Astrocyte (in vitro differentiated cells and primary cell): ENCODE data around the gene CHRD. TPM values are rescaled to one million over a fixed set of nuclear protein-coding genes. Genes with fewer than 3 reads are reported as not detected.

Source experiments
- DNase-seq: peaks from one replicate; pipeline ENCODE4 v3.0.0-alpha.2; 2010; ENCODE audit warnings: low read depth
- FAIRE-seq: peaks from 2 replicates; lab custom pipeline; 2011; peaks lifted over from hg19 to GRCh38; lab: Jason Lieb, UNC
- H2AFZ ChIP-seq: 2 replicates; pipeline ENCODE4 v1.6.0; 2012; ENCODE audit warnings: low read depth, low read length, inconsistent platforms
- H3K27ac ChIP-seq: 2 replicates; pipeline ENCODE4 v1.5.1; 2011; ENCODE audit warnings: low read depth, low read length, inconsistent platforms
- H3K27me3 ChIP-seq: 2 replicates; pipeline ENCODE4 v1.6.0; 2011; ENCODE audit warnings: low read length, inconsistent platforms; ENCODE audit not compliant: insufficient read depth
- H3K36me3 ChIP-seq: 2 replicates; pipeline ENCODE4 v1.5.1; 2011; ENCODE audit warnings: low read length, inconsistent platforms; ENCODE audit not compliant: insufficient read depth
- H3K4me1 ChIP-seq: 2 replicates; pipeline ENCODE4 v1.5.1; 2011; ENCODE audit warnings: low read length, inconsistent platforms; ENCODE audit not compliant: insufficient read depth
- H3K4me2 ChIP-seq: 2 replicates; pipeline ENCODE4 v1.6.0; 2012; ENCODE audit warnings: low read length, inconsistent platforms
- H3K4me3 ChIP-seq: 2 replicates; pipeline ENCODE4 v1.5.1; 2011; ENCODE audit warnings: low read depth, mild to moderate bottlenecking, low read length, inconsistent platforms; ENCODE audit not compliant: insufficient read depth
- H3K79me2 ChIP-seq: 2 replicates; pipeline ENCODE4 v1.6.0; 2012; ENCODE audit warnings: mild to moderate bottlenecking, low read length, inconsistent platforms; ENCODE audit not compliant: insufficient read depth
- H3K9ac ChIP-seq: 2 replicates; pipeline ENCODE4 v1.6.0; 2012; ENCODE audit warnings: mild to moderate bottlenecking, low read length, inconsistent platforms
- H3K9me3 ChIP-seq: 2 replicates; pipeline ENCODE4 v1.5.1; 2012; ENCODE audit warnings: low read depth, mild to moderate bottlenecking, low read length, inconsistent platforms; ENCODE audit not compliant: insufficient read depth
- H4K20me1 ChIP-seq: 2 replicates; pipeline ENCODE4 v1.6.0; 2012; ENCODE audit warnings: low read length, inconsistent platforms; ENCODE audit not compliant: insufficient read depth
- H3K27ac Mint-ChIP-seq: one replicate; pipeline ENCODE4 v1.8.0; 2021; ENCODE audit warnings: mild to moderate bottlenecking, mixed read lengths; ENCODE audit not compliant: unreplicated experiment
- H3K27me3 Mint-ChIP-seq: one replicate; pipeline ENCODE4 v1.8.0; 2021; ENCODE audit warnings: low read depth, mixed read lengths; ENCODE audit not compliant: unreplicated experiment
- H3K36me3 Mint-ChIP-seq: one replicate; pipeline ENCODE4 v1.8.0; 2021; ENCODE audit warnings: low read depth, mixed read lengths; ENCODE audit not compliant: unreplicated experiment
- H3K4me1 Mint-ChIP-seq: one replicate; pipeline ENCODE4 v1.8.0; 2021; ENCODE audit warnings: low read depth, mixed read lengths; ENCODE audit not compliant: unreplicated experiment
- H3K4me3 Mint-ChIP-seq: one replicate; pipeline ENCODE4 v1.8.0; 2021; ENCODE audit warnings: mild to moderate bottlenecking, moderate library complexity, mixed read lengths; ENCODE audit not compliant: unreplicated experiment
- H3K9me3 Mint-ChIP-seq: one replicate; pipeline ENCODE4 v1.8.0; 2021; ENCODE audit warnings: mild to moderate bottlenecking, mixed read lengths; ENCODE audit not compliant: unreplicated experiment
- CTCF ChIP-seq: IDR thresholded peaks from 2 replicates; pipeline ENCODE4 v1.5.1; 2011; ENCODE audit warnings: low read depth, mild to moderate bottlenecking, inconsistent platforms, low read length, moderate library complexity; ENCODE audit not compliant: insufficient read depth
- EZH2 ChIP-seq: IDR thresholded peaks from 2 replicates; pipeline ENCODE4 v1.6.1; 2012; ENCODE audit warnings: mild to moderate bottlenecking, low read length, inconsistent platforms; ENCODE audit not compliant: insufficient read depth
- total RNA-seq: library from RNA; stranded (reverse); gene quantifications from 2 replicates; pipeline ENCODE4 v1.2.1, GENCODE V29; 2021

Gene CHRD
- total RNA-seq, 1 donor from 2014 or later, result 3.4 TPM

DNA sequence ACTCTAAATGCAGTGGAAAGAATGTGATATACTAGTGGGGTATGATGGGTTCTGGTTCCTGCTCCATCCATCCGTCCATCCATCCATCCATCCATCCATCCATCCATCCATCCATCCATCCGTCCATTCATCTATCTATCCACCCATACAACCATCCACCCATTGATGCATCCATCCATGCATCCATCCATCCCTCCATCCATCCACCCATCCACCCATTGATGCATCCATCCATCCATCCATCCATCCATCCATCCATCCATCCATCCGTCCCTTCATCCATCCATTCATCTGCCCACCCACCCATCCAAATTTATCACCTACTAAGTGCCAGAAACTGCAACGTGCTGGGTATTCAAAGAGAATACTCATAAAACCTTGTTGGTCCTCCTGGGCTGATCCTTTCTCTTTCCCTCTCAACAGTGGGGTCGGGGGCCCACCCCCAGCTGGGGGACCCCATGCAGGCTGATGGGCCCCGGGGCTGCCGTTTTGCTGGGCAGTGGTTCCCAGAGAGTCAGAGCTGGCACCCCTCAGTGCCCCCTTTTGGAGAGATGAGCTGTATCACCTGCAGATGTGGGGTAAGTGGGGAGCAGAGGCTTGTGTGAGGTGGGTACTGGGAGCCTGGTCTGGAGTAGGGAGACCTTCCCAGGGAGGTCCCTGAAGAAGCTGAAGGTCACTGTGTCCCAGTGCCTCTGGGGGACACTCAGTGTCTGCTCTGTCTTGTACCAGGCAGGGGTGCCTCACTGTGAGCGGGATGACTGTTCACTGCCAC, 8.5 kb downstream of the CHRD start:
- H4K20me1 ChIP-seq, result no peaks in the 10 kb centered on the region
- peaks cover 15% of the 10 kb centered on the region for H3K27me3 ChIP-seq
- no peaks in the 10 kb centered on the region for H3K9me3 ChIP-seq
- no peak overlapping the region for H3K9ac ChIP-seq
- no peak overlapping the region for H3K4me3 Mint-ChIP-seq
- no peaks in the 10 kb centered on the region for H3K4me1 ChIP-seq
- H3K9me3 Mint-ChIP-seq, result no peaks in the 10 kb centered on the region
- H3K36me3 Mint-ChIP-seq, result peaks cover 5% of the 10 kb centered on the region
- H2AFZ ChIP-seq, result no peak overlapping the region
- H3K4me1 Mint-ChIP-seq, result no peaks in the 10 kb centered on the region
- H3K4me2 ChIP-seq, result no peak overlapping the region
- H3K4me3 ChIP-seq, result no peak overlapping the region
- DNase-seq, result no peak
- H3K27ac Mint-ChIP-seq, result no peak overlapping the region
- no peak overlapping the region for H3K27ac ChIP-seq
- TF ChIP-seq EZH2, result no peak
- peaks cover 52% of the 10 kb centered on the region for H3K27me3 Mint-ChIP-seq
- H3K36me3 ChIP-seq, result no peaks in the 10 kb centered on the region
- H3K79me2 ChIP-seq, result no peaks in the 10 kb centered on the region
- FAIRE-seq, result no peak

DNA sequence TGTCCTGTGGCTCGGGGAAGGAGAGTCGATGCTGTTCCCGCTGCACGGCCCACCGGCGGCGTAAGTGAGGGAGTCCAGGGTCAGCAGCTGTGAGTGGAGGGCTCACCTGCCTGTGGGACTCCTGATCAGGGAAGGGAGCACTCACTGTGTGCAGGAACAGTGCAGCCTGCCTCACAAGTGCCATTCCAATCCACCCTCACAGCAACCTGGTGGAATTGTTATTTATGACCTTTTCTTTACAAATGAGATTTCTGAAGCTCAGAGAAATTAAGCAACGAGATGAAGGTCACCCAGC, 9.0 kb downstream of the CHRD start:
- H3K36me3 Mint-ChIP-seq, result peaks cover 5% of the 10 kb centered on the region
- peaks cover 15% of the 10 kb centered on the region for H3K27me3 ChIP-seq

DNA sequence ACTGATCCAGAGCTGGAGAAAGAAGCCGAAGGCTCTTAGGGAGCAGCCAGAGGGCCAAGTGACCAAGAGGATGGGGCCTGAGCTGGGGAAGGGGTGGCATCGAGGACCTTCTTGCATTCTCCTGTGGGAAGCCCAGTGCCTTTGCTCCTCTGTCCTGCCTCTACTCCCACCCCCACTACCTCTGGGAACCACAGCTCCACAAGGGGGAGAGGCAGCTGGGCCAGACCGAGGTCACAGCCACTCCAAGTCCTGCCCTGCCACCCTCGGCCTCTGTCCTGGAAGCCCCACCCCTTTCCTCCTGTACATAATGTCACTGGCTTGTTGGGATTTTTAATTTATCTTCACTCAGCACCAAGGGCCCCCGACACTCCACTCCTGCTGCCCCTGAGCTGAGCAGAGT, 9.5 kb downstream of the CHRD start:
- H3K27me3 ChIP-seq, result peaks cover 15% of the 10 kb centered on the region
- no peak overlapping the region for H3K4me2 ChIP-seq
- no peaks in the 10 kb centered on the region for H4K20me1 ChIP-seq
- FAIRE-seq (no peak), DNase-seq (no peak)
- H3K9me3 ChIP-seq, result no peaks in the 10 kb centered on the region
- H3K79me2 ChIP-seq, result no peaks in the 10 kb centered on the region
- no peak overlapping the region for H2AFZ ChIP-seq
- no peaks in the 10 kb centered on the region for H3K4me1 ChIP-seq
- H3K4me3 ChIP-seq, result no peak overlapping the region
- no peak overlapping the region for H3K4me3 Mint-ChIP-seq
- peaks cover 51% of the 10 kb centered on the region for H3K27me3 Mint-ChIP-seq
- peaks cover 5% of the 10 kb centered on the region for H3K36me3 Mint-ChIP-seq
- no peaks in the 10 kb centered on the region for H3K36me3 ChIP-seq
- no peaks in the 10 kb centered on the region for H3K9me3 Mint-ChIP-seq
- H3K4me1 Mint-ChIP-seq, result no peaks in the 10 kb centered on the region
- TF ChIP-seq EZH2 (no peak), CTCF (no peak)
- no peak overlapping the region for H3K9ac ChIP-seq
- no peak overlapping the region for H3K27ac ChIP-seq
- H3K27ac Mint-ChIP-seq, result no peak overlapping the region

More for the DNA sequence above, 9.0 kb downstream of the CHRD start:
- DNase-seq (no peak), FAIRE-seq (no peak)
- H3K36me3 ChIP-seq, result no peaks in the 10 kb centered on the region
- no peaks in the 10 kb centered on the region for H3K9me3 Mint-ChIP-seq
- H3K4me3 Mint-ChIP-seq, result no peak overlapping the region
- no peaks in the 10 kb centered on the region for H4K20me1 ChIP-seq
- no peaks in the 10 kb centered on the region for H3K4me1 Mint-ChIP-seq
- peaks cover 51% of the 10 kb centered on the region for H3K27me3 Mint-ChIP-seq
- H3K79me2 ChIP-seq, result no peaks in the 10 kb centered on the region
- no peak overlapping the region for H3K4me3 ChIP-seq
- no peak overlapping the region for H3K27ac ChIP-seq
- H2AFZ ChIP-seq, result no peak overlapping the region
- no peaks in the 10 kb centered on the region for H3K4me1 ChIP-seq
- no peak overlapping the region for H3K27ac Mint-ChIP-seq
- H3K4me2 ChIP-seq, result no peak overlapping the region
- no peak for TF ChIP-seq CTCF
- TF ChIP-seq EZH2, result no peak
- no peaks in the 10 kb centered on the region for H3K9me3 ChIP-seq
- H3K9ac ChIP-seq, result no peak overlapping the region
